GM12892 (cell line): ENCODE measurements around the gene TMEM132A.

Experiments used
- POLR2A ChIP-seq: IDR thresholded peaks from 2 replicates; pipeline ENCODE4 v1.6.1; 2011; ENCODE audit warnings: low read depth, low read length, control low read depth
- POLR2AphosphoS5 ChIP-seq: IDR thresholded peaks from 2 replicates; pipeline ENCODE4 v1.6.1; 2011; ENCODE audit warnings: low read depth, low read length, control low read depth
- TAF1 ChIP-seq: IDR thresholded peaks from 2 replicates; pipeline ENCODE4 v1.6.1; 2011; ENCODE audit warnings: low read depth, mild to moderate bottlenecking, control low read depth, low read length, borderline replicate concordance

DNA sequence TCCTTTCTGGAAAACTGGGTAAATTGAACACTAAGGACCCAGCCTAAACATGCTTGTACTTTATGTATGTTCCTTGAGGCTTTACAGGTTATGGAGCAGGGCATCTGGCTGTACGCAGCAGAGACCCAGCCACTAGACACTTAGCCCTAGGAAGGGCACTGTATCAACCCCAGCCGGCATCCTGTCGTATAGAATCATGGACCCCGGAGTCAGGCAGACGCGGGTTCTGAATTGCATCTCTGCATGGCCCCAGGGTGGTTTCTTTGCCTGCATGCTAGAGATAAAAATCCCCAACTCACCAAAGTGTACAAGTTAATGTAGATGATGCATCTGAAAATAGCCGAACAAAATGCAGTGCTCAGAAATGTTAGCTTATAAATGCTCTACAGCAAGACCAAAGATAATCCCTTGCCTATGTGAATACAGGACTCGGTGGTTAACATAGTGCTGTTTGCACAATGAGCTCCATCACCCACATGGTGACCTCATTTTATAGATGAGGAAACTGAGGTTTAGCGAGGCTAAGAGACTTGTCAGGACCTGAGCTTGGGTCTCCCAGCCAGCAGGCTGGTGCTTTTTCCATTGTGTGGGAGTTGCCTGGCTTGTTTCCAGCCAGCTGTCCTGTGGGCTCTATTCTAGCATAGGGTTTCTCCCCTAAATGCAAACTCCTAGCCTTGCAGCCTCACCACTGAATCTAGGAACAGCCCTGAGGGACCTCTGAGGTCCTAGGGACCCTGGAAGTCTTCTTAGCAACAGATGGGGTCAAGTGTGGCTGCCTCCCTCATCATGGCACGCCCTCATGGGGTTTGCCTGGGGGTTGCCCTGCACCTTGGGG, 54.5 kb downstream of the TMEM132A start:
- no peak for TF ChIP-seq POLR2AphosphoS5
- TF ChIP-seq POLR2A, result no peak
- no peak for TF ChIP-seq TAF1
